ENCODE data around the gene PARP11.

Gene PARP11, protein sequence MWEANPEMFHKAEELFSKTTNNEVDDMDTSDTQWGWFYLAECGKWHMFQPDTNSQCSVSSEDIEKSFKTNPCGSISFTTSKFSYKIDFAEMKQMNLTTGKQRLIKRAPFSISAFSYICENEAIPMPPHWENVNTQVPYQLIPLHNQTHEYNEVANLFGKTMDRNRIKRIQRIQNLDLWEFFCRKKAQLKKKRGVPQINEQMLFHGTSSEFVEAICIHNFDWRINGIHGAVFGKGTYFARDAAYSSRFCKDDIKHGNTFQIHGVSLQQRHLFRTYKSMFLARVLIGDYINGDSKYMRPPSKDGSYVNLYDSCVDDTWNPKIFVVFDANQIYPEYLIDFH

DNA sequence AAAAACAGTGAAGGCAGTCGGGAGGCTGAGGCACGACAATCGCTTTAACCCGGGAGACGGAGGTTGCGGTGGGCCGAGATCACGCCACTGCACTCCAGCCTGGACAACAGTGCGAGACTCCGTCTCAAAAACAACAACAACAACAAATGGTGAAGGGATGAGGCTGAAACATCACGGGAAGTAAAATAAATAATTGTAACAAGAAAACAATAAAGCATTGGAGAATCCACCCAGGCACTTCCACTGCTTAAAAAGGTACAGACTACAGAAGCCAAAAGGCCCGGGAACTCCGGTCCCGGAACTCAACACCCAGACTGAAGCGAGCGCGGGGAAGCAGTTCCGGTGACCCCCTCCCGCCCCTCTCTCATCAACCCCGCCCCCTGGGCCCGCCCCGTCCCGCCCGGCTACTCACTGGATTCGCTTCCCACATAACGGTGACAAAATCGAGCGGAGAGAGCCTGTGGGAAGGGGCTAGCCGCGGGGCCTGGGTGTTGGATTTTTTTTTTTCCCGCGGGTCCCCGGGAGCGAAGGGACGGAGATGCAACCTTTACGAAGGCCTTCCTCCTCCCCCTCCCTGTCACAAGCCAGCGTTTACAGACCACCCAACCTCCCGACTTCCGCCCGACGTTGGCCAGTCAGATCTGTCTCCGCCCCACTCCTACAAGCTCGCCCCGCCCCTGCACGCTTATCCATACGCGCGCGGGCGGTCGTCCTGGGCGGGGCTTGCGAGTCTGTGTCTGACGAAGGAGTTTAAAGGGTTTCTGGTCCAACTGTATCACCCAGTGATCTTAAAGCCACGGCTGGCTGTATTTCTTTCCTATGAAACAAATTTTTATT, at the start of gene PARP11:
TSS of gene PARP11 (minus strand) at position 600 of the 837 bp plus-strand sequence. CDS start at position 430, 170 bp downstream.
- H3K27ac ChIP-seq (ENCODE audit: low read depth, low read length): peak within 1 kb of the TSS; percentile 87
- peak within 1 kb of the TSS; percentile 88 to 92 for H3K4me3 ChIP-seq (ENCODE audit: low read depth in 1 of 2, low read length in 2 of 2)
- no peaks in the 10 kb centered on the region for H3K27me3 ChIP-seq (ENCODE audit: control insufficient read depth in 1 of 2, insufficient read depth in 2 of 2, low read length in 2 of 2)
- H3K4me1 ChIP-seq (ENCODE audit: insufficient read depth, low read length): peaks cover 22% of the 10 kb centered on the region
- H3K36me3 ChIP-seq (ENCODE audit: insufficient read depth, low read length): no peaks in the 10 kb centered on the region
- H3K9ac ChIP-seq (ENCODE audit: low read length): peak within 1 kb of the TSS; percentile 86
- H3K9me3 ChIP-seq (ENCODE audit: low read length): no peaks in the 10 kb centered on the region

DNA sequence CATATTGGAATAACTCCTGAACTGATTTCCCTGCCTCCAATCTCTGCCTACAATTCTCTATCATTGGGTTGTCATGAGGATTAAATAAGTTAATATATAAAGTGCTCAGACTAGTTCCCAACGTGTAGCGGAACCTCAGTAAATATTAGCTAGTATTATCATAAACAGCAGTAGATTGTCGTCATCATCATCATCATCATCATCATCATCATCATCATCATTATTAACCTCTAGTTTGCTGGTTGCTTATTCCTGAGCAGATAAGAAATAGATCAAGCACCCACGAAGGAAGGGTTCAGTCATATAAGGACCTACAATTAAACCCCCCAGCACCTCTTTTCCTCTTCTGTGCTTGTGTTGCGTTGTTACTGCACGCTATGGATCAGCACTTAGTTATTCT, 48.8 kb upstream of the PARP11 start:
- H3K36me3 ChIP-seq (ENCODE audit: insufficient read depth, low read length): no peaks in the 10 kb centered on the region
- H3K9me3 ChIP-seq (ENCODE audit: low read length): no peaks in the 10 kb centered on the region
- no peak overlapping the region for H3K4me3 ChIP-seq (ENCODE audit: low read depth in 1 of 2, low read length in 2 of 2)
- no peaks in the 10 kb centered on the region for H3K27me3 ChIP-seq (ENCODE audit: control insufficient read depth in 1 of 2, insufficient read depth in 2 of 2, low read length in 2 of 2)
- H3K9ac ChIP-seq (ENCODE audit: low read length): no peak overlapping the region
- no peaks in the 10 kb centered on the region for H3K4me1 ChIP-seq (ENCODE audit: insufficient read depth, low read length)
- H3K27ac ChIP-seq (ENCODE audit: low read depth, low read length): no peak overlapping the region

- no peak overlapping the region for H3K27ac ChIP-seq (ENCODE audit: low read depth, low read length)
- no peaks in the 10 kb centered on the region for H3K27me3 ChIP-seq (ENCODE audit: control insufficient read depth in 1 of 2, insufficient read depth in 2 of 2, low read length in 2 of 2)
- H3K4me1 ChIP-seq (ENCODE audit: insufficient read depth, low read length): no peaks in the 10 kb centered on the region
- no peaks in the 10 kb centered on the region for H3K9me3 ChIP-seq (ENCODE audit: low read length)
- H3K9ac ChIP-seq (ENCODE audit: low read length): no peak overlapping the region
- H3K4me3 ChIP-seq (ENCODE audit: low read depth in 1 of 2, low read length in 2 of 2): no peak overlapping the region
- H3K36me3 ChIP-seq (ENCODE audit: insufficient read depth, low read length): no peaks in the 10 kb centered on the region
Measured at GRCh38 chr12:3921526-3921925, 48.3 kb upstream of the PARP11 start.

DNA sequence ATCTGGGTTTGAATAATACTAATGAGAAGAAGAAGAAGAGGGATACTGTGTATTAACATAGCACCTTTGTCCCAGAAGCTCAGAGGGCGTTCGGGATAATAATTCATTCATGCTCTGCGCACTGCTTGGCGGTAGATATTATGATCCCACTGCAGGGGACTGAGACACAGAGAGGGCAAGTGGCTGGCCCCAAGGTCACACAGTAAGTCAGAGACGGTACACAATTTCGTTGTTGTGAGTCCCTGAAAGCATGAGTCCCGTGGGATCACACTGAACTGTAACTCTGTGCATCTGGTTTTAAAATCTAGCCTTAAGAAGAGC, 47.9 kb upstream of the PARP11 start:
- Histone ChIP-seq H3K27ac (ENCODE audit: low read depth, low read length) (no peak overlapping the region), H3K4me3 (ENCODE audit: low read depth in 1 of 2, low read length in 2 of 2) (no peak overlapping the region), H3K9me3 (ENCODE audit: low read length) (no peaks in the 10 kb centered on the region), H3K36me3 (ENCODE audit: insufficient read depth, low read length) (no peaks in the 10 kb centered on the region), H3K9ac (ENCODE audit: low read length) (no peak overlapping the region), H3K27me3 (ENCODE audit: control insufficient read depth in 1 of 2, insufficient read depth in 2 of 2, low read length in 2 of 2) (no peaks in the 10 kb centered on the region), H3K4me1 (ENCODE audit: insufficient read depth, low read length) (no peaks in the 10 kb centered on the region)

DNA sequence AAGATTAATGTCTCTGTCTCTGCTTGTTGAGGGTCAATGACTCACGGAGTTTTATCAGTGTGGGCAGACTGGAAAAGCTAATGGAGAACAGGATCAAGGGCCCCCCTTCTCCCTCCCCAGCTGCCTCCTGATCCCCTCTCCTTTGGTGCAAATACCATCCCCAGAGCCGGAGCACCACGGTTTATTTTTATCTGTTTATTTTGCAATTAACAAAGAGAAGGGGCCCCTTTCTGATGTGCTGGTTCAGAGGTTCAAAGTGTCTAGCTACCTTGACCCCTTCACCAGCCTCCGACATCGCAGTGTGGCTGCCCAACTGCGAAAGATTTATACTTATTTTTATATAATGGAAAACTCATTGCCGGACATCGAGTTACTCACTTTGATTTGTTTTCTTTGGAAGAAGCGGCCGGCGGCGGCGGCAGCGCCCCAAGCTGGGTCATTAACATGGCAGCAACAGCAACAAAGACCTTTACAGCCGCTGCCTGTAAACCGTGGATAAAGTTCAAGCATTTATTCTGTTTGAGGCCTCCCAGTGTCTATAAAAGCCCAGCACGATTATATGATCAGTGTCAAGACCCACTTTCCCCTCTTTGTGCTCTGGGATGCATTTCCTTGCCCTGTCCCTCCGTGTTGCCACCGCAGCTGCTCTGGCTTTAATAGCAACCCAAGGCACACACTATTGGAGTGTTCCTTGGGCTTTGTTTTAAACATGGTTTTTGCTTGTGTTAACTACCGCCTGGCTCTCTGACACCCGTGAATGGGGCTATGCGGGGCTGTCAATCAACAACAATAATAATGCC, 47.4 kb upstream of the PARP11 start:
- no peaks in the 10 kb centered on the region for H3K27me3 ChIP-seq (ENCODE audit: control insufficient read depth in 1 of 2, insufficient read depth in 2 of 2, low read length in 2 of 2)
- H3K9ac ChIP-seq (ENCODE audit: low read length): no peak overlapping the region
- H3K36me3 ChIP-seq (ENCODE audit: insufficient read depth, low read length): no peaks in the 10 kb centered on the region
- H3K4me1 ChIP-seq (ENCODE audit: insufficient read depth, low read length): no peaks in the 10 kb centered on the region
- H3K9me3 ChIP-seq (ENCODE audit: low read length): no peaks in the 10 kb centered on the region
- H3K27ac ChIP-seq (ENCODE audit: low read depth, low read length): no peak overlapping the region
- no peak overlapping the region for H3K4me3 ChIP-seq (ENCODE audit: low read depth in 1 of 2, low read length in 2 of 2)

DNA sequence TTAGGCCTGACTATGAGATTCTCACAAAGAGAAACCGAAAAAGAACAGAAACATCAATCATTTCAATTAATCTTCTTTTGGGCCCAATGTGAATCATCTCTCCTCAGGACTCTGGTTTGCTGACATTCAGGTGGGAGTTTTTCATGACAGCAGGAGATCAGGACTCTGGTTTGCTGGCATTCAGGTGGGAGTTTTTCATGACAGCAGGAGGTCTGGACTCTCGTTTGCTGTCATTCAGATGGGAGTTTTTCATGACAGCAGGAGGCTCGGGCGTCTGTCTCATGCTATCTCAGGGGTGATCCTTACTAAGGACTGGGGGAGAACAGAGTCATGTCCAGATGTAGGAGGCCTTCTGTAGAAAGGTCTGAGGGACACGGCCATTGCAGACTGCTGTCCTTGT, 40.1 kb upstream of the PARP11 start:
- H3K27me3 ChIP-seq (ENCODE audit: control insufficient read depth in 1 of 2, insufficient read depth in 2 of 2, low read length in 2 of 2): no peaks in the 10 kb centered on the region
- no peaks in the 10 kb centered on the region for H3K9me3 ChIP-seq (ENCODE audit: low read length)
- H3K4me1 ChIP-seq (ENCODE audit: insufficient read depth, low read length): no peaks in the 10 kb centered on the region
- no peaks in the 10 kb centered on the region for H3K36me3 ChIP-seq (ENCODE audit: insufficient read depth, low read length)
- no peak overlapping the region for H3K9ac ChIP-seq (ENCODE audit: low read length)
- H3K4me3 ChIP-seq (ENCODE audit: low read depth in 1 of 2, low read length in 2 of 2): no peak overlapping the region
- H3K27ac ChIP-seq (ENCODE audit: low read depth, low read length): no peak overlapping the region

- Histone ChIP-seq H3K4me1 (ENCODE audit: insufficient read depth, low read length) (no peaks in the 10 kb centered on the region), H3K9me3 (ENCODE audit: low read length) (no peaks in the 10 kb centered on the region), H3K36me3 (ENCODE audit: insufficient read depth, low read length) (no peaks in the 10 kb centered on the region), H3K9ac (ENCODE audit: low read length) (no peak overlapping the region), H3K27me3 (ENCODE audit: control insufficient read depth in 1 of 2, insufficient read depth in 2 of 2, low read length in 2 of 2) (no peaks in the 10 kb centered on the region), H3K27ac (ENCODE audit: low read depth, low read length) (no peak overlapping the region), H3K4me3 (ENCODE audit: low read depth in 1 of 2, low read length in 2 of 2) (no peak overlapping the region)
Measured at GRCh38 chr12:3912863-3913262, 39.7 kb upstream of the PARP11 start.

DNA sequence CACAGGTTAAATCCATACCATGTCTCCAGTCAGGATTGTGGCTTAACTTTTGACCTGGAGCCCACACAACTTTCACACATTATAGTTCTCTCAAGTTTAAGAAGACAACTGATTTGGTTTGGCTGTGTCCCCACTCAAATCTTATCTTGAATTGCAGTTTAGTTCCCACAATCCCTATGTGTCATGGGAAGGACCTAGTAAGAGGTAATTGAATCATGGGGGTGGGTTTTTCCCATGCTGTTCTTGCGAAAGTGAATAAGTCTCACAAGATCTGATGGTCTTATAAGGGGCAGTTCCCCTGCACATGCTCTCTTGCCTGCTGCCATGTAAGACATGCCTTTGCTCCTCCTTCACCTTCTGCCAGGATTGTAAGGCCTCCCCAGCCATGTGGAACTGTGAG, 38.2 kb upstream of the PARP11 start:
- H3K9me3 ChIP-seq (ENCODE audit: low read length): no peaks in the 10 kb centered on the region
- H3K4me1 ChIP-seq (ENCODE audit: insufficient read depth, low read length): no peaks in the 10 kb centered on the region
- H3K9ac ChIP-seq (ENCODE audit: low read length): no peak overlapping the region
- H3K27ac ChIP-seq (ENCODE audit: low read depth, low read length): no peak overlapping the region
- H3K36me3 ChIP-seq (ENCODE audit: insufficient read depth, low read length): no peaks in the 10 kb centered on the region
- no peak overlapping the region for H3K4me3 ChIP-seq (ENCODE audit: low read depth in 1 of 2, low read length in 2 of 2)
- no peaks in the 10 kb centered on the region for H3K27me3 ChIP-seq (ENCODE audit: control insufficient read depth in 1 of 2, insufficient read depth in 2 of 2, low read length in 2 of 2)

DNA sequence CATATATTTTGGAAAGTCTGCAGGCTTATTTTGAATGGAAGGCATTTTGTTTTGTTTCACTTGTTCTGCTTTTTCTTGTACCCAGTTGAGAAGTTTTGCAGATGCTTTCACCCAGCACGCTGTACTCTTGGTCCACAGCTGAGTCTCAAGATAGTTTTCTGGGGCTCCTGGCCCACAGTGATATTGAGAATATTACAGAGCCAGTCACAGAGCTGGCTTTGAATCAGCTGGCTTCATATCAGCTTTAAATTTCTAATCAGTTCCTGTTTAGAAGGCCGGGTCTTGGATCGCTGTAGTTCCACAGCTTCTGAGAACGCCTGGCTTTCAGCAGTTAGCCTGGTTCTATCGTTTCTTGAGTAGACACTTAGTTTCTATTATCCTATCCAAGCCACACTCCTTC, 32.5 kb upstream of the PARP11 start:
- Histone ChIP-seq H3K36me3 (ENCODE audit: insufficient read depth, low read length) (no peaks in the 10 kb centered on the region), H3K27ac (ENCODE audit: low read depth, low read length) (no peak overlapping the region), H3K27me3 (ENCODE audit: control insufficient read depth in 1 of 2, insufficient read depth in 2 of 2, low read length in 2 of 2) (no peaks in the 10 kb centered on the region), H3K9me3 (ENCODE audit: low read length) (no peaks in the 10 kb centered on the region), H3K4me3 (ENCODE audit: low read depth in 1 of 2, low read length in 2 of 2) (no peak overlapping the region), H3K4me1 (ENCODE audit: insufficient read depth, low read length) (no peaks in the 10 kb centered on the region), H3K9ac (ENCODE audit: low read length) (no peak overlapping the region)

DNA sequence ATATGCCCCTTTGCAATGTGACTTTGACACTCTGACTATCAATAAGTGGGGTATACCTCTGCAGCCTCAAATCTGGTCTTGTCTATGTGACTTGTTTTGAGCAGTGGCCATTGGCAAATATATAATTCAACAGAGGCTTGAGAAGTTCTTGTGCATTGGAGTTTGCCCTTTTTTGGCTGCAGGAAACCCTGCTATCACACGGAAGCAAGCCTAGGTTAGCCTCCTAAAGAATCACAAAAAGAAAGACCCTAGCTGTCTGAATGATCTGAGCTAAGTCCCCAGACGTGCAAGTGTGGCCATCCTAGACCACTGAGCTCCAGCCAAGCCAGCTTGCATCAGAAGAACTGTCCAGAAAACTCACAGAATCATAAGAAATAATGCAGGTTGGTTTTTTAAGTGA, 31.8 kb upstream of the PARP11 start:
- Histone ChIP-seq H3K9ac (ENCODE audit: low read length) (no peak overlapping the region), H3K27ac (ENCODE audit: low read depth, low read length) (no peak overlapping the region), H3K4me1 (ENCODE audit: insufficient read depth, low read length) (no peaks in the 10 kb centered on the region), H3K4me3 (ENCODE audit: low read depth in 1 of 2, low read length in 2 of 2) (no peak overlapping the region), H3K36me3 (ENCODE audit: insufficient read depth, low read length) (no peaks in the 10 kb centered on the region), H3K9me3 (ENCODE audit: low read length) (no peaks in the 10 kb centered on the region), H3K27me3 (ENCODE audit: control insufficient read depth in 1 of 2, insufficient read depth in 2 of 2, low read length in 2 of 2) (no peaks in the 10 kb centered on the region)

DNA sequence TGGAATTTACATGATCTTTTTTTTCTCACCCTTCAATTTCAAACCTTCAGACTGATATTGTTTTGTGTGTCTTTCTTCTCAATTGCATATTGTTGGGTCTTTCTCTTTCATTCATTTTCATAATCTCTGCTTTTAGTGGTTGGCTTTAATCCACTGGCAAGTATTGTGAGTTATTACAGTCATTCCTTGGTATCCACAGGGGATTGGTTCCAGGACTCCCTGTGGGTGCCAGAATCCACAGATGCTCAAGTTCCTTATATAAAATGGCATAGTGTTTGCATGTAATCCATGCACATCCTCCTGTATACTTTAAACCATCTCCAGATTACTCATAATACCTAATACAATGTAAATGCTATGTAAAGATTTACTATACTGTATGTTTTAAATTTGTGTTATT, 29.7 kb upstream of the PARP11 start:
- no peaks in the 10 kb centered on the region for H3K9me3 ChIP-seq (ENCODE audit: low read length)
- no peaks in the 10 kb centered on the region for H3K27me3 ChIP-seq (ENCODE audit: control insufficient read depth in 1 of 2, insufficient read depth in 2 of 2, low read length in 2 of 2)
- H3K27ac ChIP-seq (ENCODE audit: low read depth, low read length): no peak overlapping the region
- no peak overlapping the region for H3K4me3 ChIP-seq (ENCODE audit: low read depth in 1 of 2, low read length in 2 of 2)
- H3K36me3 ChIP-seq (ENCODE audit: insufficient read depth, low read length): no peaks in the 10 kb centered on the region
- H3K9ac ChIP-seq (ENCODE audit: low read length): no peak overlapping the region
- no peaks in the 10 kb centered on the region for H3K4me1 ChIP-seq (ENCODE audit: insufficient read depth, low read length)
